ENCODE results near the gene ZBTB17. TPM values are rescaled to one million over a fixed set of nuclear protein-coding genes. Genes with fewer than 3 reads are reported as not detected.

Gene ZBTB17
- total and polyA plus RNA-seq, 2 of the 8 experiments (the other 6 are each of a cell fraction or from before 2014, with no cell fraction given) = 24.7 to 36.2 TPM

DNA sequence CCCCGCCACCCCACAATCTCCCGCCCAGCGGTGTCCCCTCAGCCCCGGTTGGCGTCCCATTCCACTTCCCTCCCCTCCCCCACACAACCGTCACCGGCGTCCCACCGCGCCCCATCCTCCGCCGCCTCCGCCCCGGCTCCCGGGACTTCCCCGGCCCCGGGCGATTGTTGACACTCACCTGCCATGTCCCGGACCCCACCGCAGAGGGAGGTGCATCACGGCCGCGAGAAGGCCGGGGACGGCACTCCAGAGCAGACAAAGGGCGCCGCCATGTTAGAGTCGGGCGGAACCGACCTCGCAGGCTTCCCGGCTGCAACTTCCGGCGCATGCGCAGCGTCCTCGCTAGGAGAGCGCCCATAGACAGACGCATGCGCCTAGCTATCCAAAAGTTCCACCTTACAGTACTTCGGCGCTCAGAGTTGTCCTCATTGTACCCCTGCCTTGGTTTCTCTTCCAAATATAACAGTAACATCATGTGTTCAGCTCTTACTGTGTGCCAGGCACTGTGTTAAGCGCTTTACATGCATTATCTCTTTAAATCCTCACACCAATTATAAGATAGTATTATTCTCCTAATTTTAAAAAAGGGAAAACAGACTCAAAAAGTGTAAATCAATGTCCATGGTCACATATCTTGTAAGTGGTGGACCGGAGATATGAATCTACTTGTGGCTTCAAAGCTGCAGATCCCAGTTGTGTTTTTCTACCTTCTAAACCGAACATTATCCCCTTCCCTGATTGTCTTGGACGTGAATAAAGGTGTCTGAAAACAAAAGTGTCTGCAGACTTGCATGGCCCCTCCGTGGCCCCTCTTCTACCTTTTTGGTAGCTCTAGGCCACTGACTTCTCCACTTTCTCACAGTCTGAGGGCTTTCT, at the start of gene ZBTB17 (continued):
- TF ChIP-seq BACH1 (IDR thresholded peaks at IDR 0.05; ENCODE audit: low read length) = no peak
- TF ChIP-seq ATF2 (IDR thresholded peaks at IDR 0.05; ENCODE audit: low read length) = no peak
- TF ChIP-seq EZH2 (IDR thresholded peaks at IDR 0.05; ENCODE audit: low read depth, low read length, severe bottlenecking) = no peak
- no peak for TF ChIP-seq CTBP2 (IDR thresholded peaks at IDR 0.05; ENCODE audit: borderline replicate concordance, insufficient read depth, insufficient read length, low read length)

Measured in H1 (cell line).